Trophoblast cell (in vitro differentiated cells and primary cell): ENCODE results near the gene YIPF2.

ENCODE experiments used
- DNase-seq, 2 donors: peaks; one replicate each; pipeline ENCODE4 v3.0.0-alpha.2; 2016
- H2AFZ ChIP-seq: 2 replicates; pipeline ENCODE4 v1.6.1; 2013; ENCODE audit warnings: low read length, moderate library complexity, mild to moderate bottlenecking; ENCODE audit not compliant: insufficient read depth, poor library complexity
- H2AK5ac ChIP-seq: 2 replicates; pipeline ENCODE4 v1.6.1; 2013; ENCODE audit warnings: mild to moderate bottlenecking, low read length
- H2BK120ac ChIP-seq: 2 replicates; pipeline ENCODE4 v1.6.1; 2013; ENCODE audit warnings: low read length, mild to moderate bottlenecking, moderate library complexity; ENCODE audit not compliant: insufficient read depth, poor library complexity
- H2BK12ac ChIP-seq: 2 replicates; pipeline ENCODE4 v1.6.1; 2013; ENCODE audit warnings: mild to moderate bottlenecking, low read length, moderate library complexity
- H2BK5ac ChIP-seq: 2 replicates; pipeline ENCODE4 v1.6.1; 2013; ENCODE audit warnings: low read length, low read depth, moderate library complexity, mild to moderate bottlenecking; ENCODE audit not compliant: poor library complexity
- H3K14ac ChIP-seq: 2 replicates; pipeline ENCODE4 v1.6.1; 2013; ENCODE audit warnings: mild to moderate bottlenecking, low read length
- H3K18ac ChIP-seq: 2 replicates; pipeline ENCODE4 v1.6.1; 2013; ENCODE audit warnings: mild to moderate bottlenecking, low read length
- H3K23ac ChIP-seq: 2 replicates; pipeline ENCODE4 v1.6.1; 2013; ENCODE audit warnings: low read length
- H3K27ac ChIP-seq: 2 replicates; pipeline ENCODE4 v1.5.1; 2013; ENCODE audit warnings: low read depth, mild to moderate bottlenecking, inconsistent platforms, low read length, moderate library complexity
- H3K27me3 ChIP-seq: 2 replicates; pipeline ENCODE4 v1.6.1; 2013; ENCODE audit warnings: inconsistent platforms, mild to moderate bottlenecking, low read length, moderate library complexity; ENCODE audit not compliant: insufficient read depth
- H3K36me3 ChIP-seq, 2 experiments: 1 replicate in 1 of 2; 2 replicates in 1 of 2; pipeline ENCODE4 v1.6.1; 2013; ENCODE audit warnings: low read length in 2 of 2, mild to moderate bottlenecking in 2 of 2, moderate library complexity in 1 of 2; ENCODE audit not compliant: insufficient read depth in 2 of 2, control insufficient read depth in 1 of 2
- H3K4ac ChIP-seq: 2 replicates; pipeline ENCODE4 v1.6.1; 2013; ENCODE audit warnings: low read depth, mild to moderate bottlenecking, low read length, moderate library complexity
- H3K4me1 ChIP-seq, 2 experiments: 1 replicate in 1 of 2; 2 replicates in 1 of 2; pipeline ENCODE4 v1.6.1; 2013; ENCODE audit warnings: low read length in 2 of 2, mild to moderate bottlenecking in 2 of 2, moderate library complexity in 1 of 2; ENCODE audit not compliant: insufficient read depth in 2 of 2, control insufficient read depth in 1 of 2
- H3K4me2 ChIP-seq: 2 replicates; pipeline ENCODE4 v1.6.1; 2013; ENCODE audit warnings: inconsistent platforms, mild to moderate bottlenecking, low read length, moderate library complexity
- H3K4me3 ChIP-seq: 2 replicates; pipeline ENCODE4 v1.5.1; 2013; ENCODE audit warnings: mild to moderate bottlenecking, low read depth, low read length, inconsistent platforms
- H3K79me1 ChIP-seq: one replicate; pipeline ENCODE4 v1.6.1; 2013; ENCODE audit warnings: low read length
- H3K79me2 ChIP-seq: 2 replicates; pipeline ENCODE4 v1.6.1; 2013; ENCODE audit warnings: low read length, mild to moderate bottlenecking; ENCODE audit not compliant: control insufficient read depth, insufficient read depth, poor library complexity
- H3K9ac ChIP-seq: 2 replicates; pipeline ENCODE4 v1.6.1; 2013; ENCODE audit warnings: mild to moderate bottlenecking, low read length
- H3K9me3 ChIP-seq: 2 replicates; pipeline ENCODE4 v1.6.1; 2013; ENCODE audit warnings: low read depth, mild to moderate bottlenecking, control low read depth, inconsistent platforms, low read length; ENCODE audit not compliant: insufficient read depth
- H4K12ac ChIP-seq: 2 replicates; pipeline ENCODE4 v1.6.1; 2013; ENCODE audit warnings: low read depth, mild to moderate bottlenecking, low read length, moderate library complexity
- H4K8ac ChIP-seq: 2 replicates; pipeline ENCODE4 v1.6.1; 2013; ENCODE audit warnings: low read depth, mild to moderate bottlenecking, low read length, moderate library complexity
- H4K91ac ChIP-seq: one replicate; pipeline ENCODE4 v1.6.1; 2013; ENCODE audit warnings: low read depth, mild to moderate bottlenecking, low read length, moderate library complexity
- WGBS: extraction: QIAGEN DNeasy Blood & Tissue Kit; methylation state at CpG from one replicate; pipeline ENCODE4 v1.1.7; 2013; ENCODE audit warnings: missing lambda C conversion rate; ENCODE audit not compliant: insufficient read length, insufficient coverage; ENCODE audit errors: extremely low coverage; 5-methylcytosine and 5-hydroxymethylcytosine counted together

YIPF2 gene

GRCh38 chr19:10964903-10965302, 36.5 kb upstream of the YIPF2 start:
- no peak overlapping the region for H3K23ac ChIP-seq
- H4K91ac ChIP-seq, result no peak overlapping the region
- peaks cover 11 to 13% of the 10 kb centered on the region in 2 experiments for H3K4me1 ChIP-seq
- peaks cover 45% of the 10 kb centered on the region for H3K79me2 ChIP-seq
- no peak overlapping the region for H4K8ac ChIP-seq
- no peak overlapping the region for H2AK5ac ChIP-seq
- no peak overlapping the region for H4K12ac ChIP-seq
- H3K9ac ChIP-seq, result no peak overlapping the region
- peaks cover 10% of the 10 kb centered on the region for H3K79me1 ChIP-seq
- H3K18ac ChIP-seq, result no peak overlapping the region
- no peak overlapping the region for H3K4me3 ChIP-seq
- no peak overlapping the region for H2BK5ac ChIP-seq
- H2BK120ac ChIP-seq, result no peak overlapping the region
- H3K27me3 ChIP-seq, result no peaks in the 10 kb centered on the region
- no peak for DNase-seq
- peaks cover 2% of the 10 kb centered on the region for H3K9me3 ChIP-seq
- peaks cover 3 to 6% of the 10 kb centered on the region in 2 experiments for H3K36me3 ChIP-seq
- H3K4ac ChIP-seq, result peak overlapping the region; percentile 59
- H3K14ac ChIP-seq, result no peak overlapping the region
- no peak overlapping the region for H2BK12ac ChIP-seq
- no peak overlapping the region for H3K4me2 ChIP-seq
- no CpG with 5 or more reads among the region's 4 CpGs for WGBS
- H3K27ac ChIP-seq, result no peak overlapping the region
- H2AFZ ChIP-seq, result no peak overlapping the region

GRCh38 chr19:10963865-10964264, 35.4 kb upstream of the YIPF2 start:
- Histone ChIP-seq H3K36me3 (peaks cover 3 to 6% of the 10 kb centered on the region in 2 experiments), H3K14ac (no peak overlapping the region), H2AFZ (no peak overlapping the region), H3K4me1 (peaks cover 11 to 13% of the 10 kb centered on the region in 2 experiments), H3K23ac (no peak overlapping the region), H3K79me2 (peaks cover 39% of the 10 kb centered on the region), H3K4ac (peak overlapping the region; percentile 85), H3K79me1 (peaks cover 10% of the 10 kb centered on the region), H2BK5ac (no peak overlapping the region), H4K8ac (no peak overlapping the region), H2BK12ac (no peak overlapping the region), H3K9ac (no peak overlapping the region), H3K4me2 (no peak overlapping the region), H3K9me3 (peaks cover 2% of the 10 kb centered on the region), H3K27ac (no peak overlapping the region), H3K27me3 (no peaks in the 10 kb centered on the region), H2AK5ac (no peak overlapping the region), H2BK120ac (no peak overlapping the region), H3K4me3 (no peak overlapping the region), H3K18ac (no peak overlapping the region), H4K91ac (no peak overlapping the region), H4K12ac (no peak overlapping the region)
- WGBS, result no CpG with 5 or more reads among the region's 4 CpGs
- no peak for DNase-seq

GRCh38 chr19:10962863-10963262, 34.4 kb upstream of the YIPF2 start:
- Histone ChIP-seq H4K12ac (no peak overlapping the region), H2BK12ac (no peak overlapping the region), H3K27me3 (no peaks in the 10 kb centered on the region), H3K4me2 (no peak overlapping the region), H3K23ac (no peak overlapping the region), H3K79me1 (peaks cover 10% of the 10 kb centered on the region), H3K9ac (no peak overlapping the region), H3K79me2 (peaks cover 36% of the 10 kb centered on the region), H3K4ac (peak overlapping the region; percentile 66), H2BK5ac (no peak overlapping the region), H3K4me1 (peaks cover 11 to 13% of the 10 kb centered on the region in 2 experiments), H3K27ac (no peak overlapping the region), H3K14ac (peak overlapping the region; percentile 9), H2AK5ac (no peak overlapping the region), H3K9me3 (peaks cover 2% of the 10 kb centered on the region), H3K18ac (no peak overlapping the region), H2BK120ac (no peak overlapping the region), H3K36me3 (peaks cover 3 to 6% of the 10 kb centered on the region in 2 experiments), H3K4me3 (no peak overlapping the region), H2AFZ (peak overlapping the region; percentile 26), H4K91ac (no peak overlapping the region), H4K8ac (no peak overlapping the region)
- no CpG with 5 or more reads among the region's 10 CpGs for WGBS
- no peak for DNase-seq

- peak overlapping the region; percentile 73 for H3K4ac ChIP-seq
- peak in 1 of 2 donors; percentile 31 for DNase-seq
- peak overlapping the region; percentile 91 for H3K4me3 ChIP-seq
- peak overlapping the region; percentile 63 for H2BK120ac ChIP-seq
- H3K14ac ChIP-seq, result peak overlapping the region; percentile 69
- peak overlapping the region; percentile 73 for H3K4me2 ChIP-seq
- peak overlapping the region; percentile 93 for H3K27ac ChIP-seq
- peaks cover 11 to 13% of the 10 kb centered on the region in 2 experiments for H3K4me1 ChIP-seq
- H3K9me3 ChIP-seq, result peaks cover 2% of the 10 kb centered on the region
- H3K36me3 ChIP-seq, result peaks cover 3 to 6% of the 10 kb centered on the region in 2 experiments
- H3K9ac ChIP-seq, result peak overlapping the region; percentile 95
- peak overlapping the region; percentile 70 for H2BK5ac ChIP-seq
- H4K8ac ChIP-seq, result peak overlapping the region; percentile 68
- peaks cover 35% of the 10 kb centered on the region for H3K79me2 ChIP-seq
- H2AFZ ChIP-seq, result peak overlapping the region; percentile 66
- peak overlapping the region; percentile 79 for H4K91ac ChIP-seq
- peak overlapping the region; percentile 59 for H2AK5ac ChIP-seq
- peak overlapping the region; percentile 28 for H4K12ac ChIP-seq
- no peak overlapping the region for H2BK12ac ChIP-seq
- no peak overlapping the region for H3K23ac ChIP-seq
- no CpG with 5 or more reads among the region's 92 CpGs for WGBS
- H3K79me1 ChIP-seq, result peaks cover 10% of the 10 kb centered on the region
- peak overlapping the region; percentile 67 for H3K18ac ChIP-seq
- H3K27me3 ChIP-seq, result no peaks in the 10 kb centered on the region
Measured at GRCh38 chr19:10961073-10961860, 32.8 kb upstream of the YIPF2 start.
